Stimulated activated CD4-positive, alpha-beta T cell treated with anti-CD3 and anti-CD28 coated beads, Interleukin-12 subunit alpha, Interleukin-12 subunit beta, amount 100 ng/mL, for 4 hours (primary cell): ENCODE data around the gene TNRC18.
"Not testable (repeated sequence)": the region's sequence is repeated elsewhere in the genome, so short reads cannot be mapped to it uniquely, and the experiment has no call there.

ENCODE experiments used
- DNase-seq: peaks from one replicate; pipeline ENCODE4 v3.0.0-alpha.2; 2020

TNRC18 gene

GRCh38 chr7:5263066-5263465 is 160.6 kb downstream of the TNRC18 start:
- not testable (repeated sequence) for DNase-seq

GRCh38 chr7:5260530-5261068 is 163.0 kb downstream of the TNRC18 start:
- DNase-seq = not testable (repeated sequence)
